Pancreas (tissue), 10 donors: ENCODE data around the gene ACSS1. TPM values are rescaled to one million over a fixed set of nuclear protein-coding genes. Genes with fewer than 3 reads are reported as not detected.
A peak's percentile ranks its signal among the peaks of the same experiment; 100 is the strongest.

ENCODE experiments used
- ATAC-seq, 4 donors: fragments of 200-7000 bp; cut with Tn5 transposase; one replicate each; pipeline versions ENCODE4 v1.8.0 to v1.9.1; 2020; ENCODE audit warnings: mild to moderate bottlenecking in 4 of 4, moderate library complexity in 4 of 4
- DNase-seq, 6 donors: peaks; one replicate each; pipeline ENCODE4 v3.0.0-alpha.2; 2020
- FAIRE-seq: peaks from 2 replicates; lab custom pipeline; 2012; peaks lifted over from hg19 to GRCh38; lab: Jason Lieb, UNC
- H3K27ac ChIP-seq, 4 donors: fragments of 200-600 bp; sonication (generic); 1 replicate in 3 of 4; 2 replicates in 1 of 4; pipeline versions ENCODE4 v1.5.0 to v1.8.0; 2020
- H3K27me3 ChIP-seq, 4 donors: fragments of 200-600 bp; one replicate each; pipeline ENCODE4 v1.8.0; 2021
- H3K36me3 ChIP-seq, 3 donors: fragments of 200-600 bp; sonication (generic) in 1 of 3; one replicate each; pipeline versions ENCODE4 v1.5.0 to v1.8.0; 2020 to 2021
- H3K4me1 ChIP-seq, 3 donors: fragments of 200-600 bp; one replicate each; pipeline ENCODE4 v1.8.0; 2021
- H3K4me3 ChIP-seq, 4 donors: fragments of 200-600 bp; sonication (generic) in 2 of 4; one replicate each; pipeline versions ENCODE4 v1.5.0 to v1.8.0; 2020 to 2021
- H3K9me3 ChIP-seq, 4 donors: fragments of 200-600 bp; one replicate each; pipeline ENCODE4 v1.8.0; 2021
- CTCF ChIP-seq, 4 donors: fragments of 200-600 bp; sonication (generic) in 3 of 4; IDR thresholded peaks; one replicate each; pipeline versions ENCODE4 v1.5.0 to v1.8.0; 2021; ENCODE audit warnings: antibody characterized with exemption in 4 of 4
- WGBS, 2 donors: extraction: QIAGEN DNeasy Blood & Tissue Kit; methylation state at CpG; one replicate each; pipeline ENCODE4 v1.1.7; 2013; 5-methylcytosine and 5-hydroxymethylcytosine counted together
- intact Hi-C, 3 donors: fragments of 100-400 bp; cut with DNase I; formaldehyde crosslinking; loops; one replicate each; pipeline versions ENCODE4 v1.11.1 to v1.14.2; 2022
- polyA plus RNA-seq, 2 donors: library from polyadenylated mRNA; stranded (reverse); fragments of 200-250 nt; gene quantifications; one replicate each; pipeline ENCODE4 v1.2.3, GENCODE V29; 2013
- total RNA-seq, 6 donors: library from RNA; stranded (reverse); fragmentation: NEBNext Ultra II Directional in 4 of 6; extraction: Animal tissue kit (Norgen Biotek cat#: 25700) in 4 of 6; gene quantifications; one replicate each; pipeline versions ENCODE4 v1.2.1 to v1.2.4, GENCODE V29; 2021 to 2023
- donor health status: healthy with polysubstance abuse.
- donor health status: DM: no; HTN: no; CAD: no; lungs with moderate emphysema.
- donor health status: DM: no; HTN: no; CAD: no.
- donor health status: control.
- donor health status: control.
- donor health status: Bipolar disorder and iron deficiency.
- donor health status: DM: yes; HTN: yes; CAD: no.
- donor health status: DM: no; HTN: no; CAD: no.
- donor health status: DM: no; HTN: no; CAD: no.
- donor health status: DM: yes; HTN: yes; CAD: no.

ACSS1 gene
- total and polyA plus RNA-seq, 8 donors: 30.4 to 47.2 (median 36.0) TPM

GRCh38 chr20:25041813-25042530, 16.0 kb downstream of the ACSS1 start:
- intact Hi-C loops: no loop called here

GRCh38 chr20:25040438-25040831, 17.5 kb downstream of the ACSS1 start:
- Histone ChIP-seq H3K36me3 (no peaks in the 10 kb centered on the region), H3K4me3 (no peak overlapping the region), H3K27ac (peak overlapping the region; percentile 54 to 82 (median 72)), H3K27me3 (no peaks in the 10 kb centered on the region), H3K9me3 (no peaks in the 10 kb centered on the region), H3K4me1 (peaks cover 58 to 86% (median 83%) of the 10 kb centered on the region in 3 donors)
- ATAC-seq (peak; percentile 24 to 52 (median 40)), FAIRE-seq (no peak), DNase-seq (peak in 4 of 6 donors; percentile 50 to 58 (median 57))
- 5 to 10% methylated on average over 6 of the region's 6 CpGs for WGBS, 2 donors
- TF ChIP-seq CTCF (IDR thresholded peaks at IDR 0.05): no peak
- intact Hi-C loops: no loop called here

More at GRCh38 chr20:25041813-25042530, 16.0 kb downstream of the ACSS1 start:
- ATAC-seq (no peak), FAIRE-seq (no peak), DNase-seq (peak in 2 of 6 donors; percentile 20 to 49)
- H3K27me3 ChIP-seq: no peaks in the 10 kb centered on the region
- H3K36me3 ChIP-seq: peaks cover 0 to 9% (median 0%) of the 10 kb centered on the region in 3 donors
- H3K9me3 ChIP-seq: no peaks in the 10 kb centered on the region
- peaks cover 70 to 83% (median 83%) of the 10 kb centered on the region in 3 donors for H3K4me1 ChIP-seq
- H3K27ac ChIP-seq: peak overlapping the region in 3 of 4 donors; percentile 35 to 82 (median 63)
- TF ChIP-seq CTCF (IDR thresholded peaks at IDR 0.05): no peak
- WGBS, 2 donors: 89 to 92% methylated on average over 21 of the region's 21 CpGs
- no peak overlapping the region for H3K4me3 ChIP-seq

GRCh38 chr20:25039697-25040437, 18.1 kb downstream of the ACSS1 start:
- 9% methylated on average over 9 of the region's 9 CpGs for WGBS, 2 donors
- peak; percentile 89 for FAIRE-seq

GRCh38 chr20:25038591-25039015, 19.3 kb downstream of the ACSS1 start:
- H3K4me3 ChIP-seq: no peak overlapping the region
- no peaks in the 10 kb centered on the region for H3K9me3 ChIP-seq
- ATAC-seq: no peak
- DNase-seq: peak in 2 of 6 donors; percentile 27 to 54
- peaks cover 57 to 80% (median 78%) of the 10 kb centered on the region in 3 donors for H3K4me1 ChIP-seq
- peak overlapping the region; percentile 54 to 82 (median 72) for H3K27ac ChIP-seq
- no peak for TF ChIP-seq CTCF (IDR thresholded peaks at IDR 0.05)
- H3K27me3 ChIP-seq: no peaks in the 10 kb centered on the region
- intact Hi-C loops: no loop called here
- WGBS, 2 donors: 79 to 81% methylated on average over 6 of the region's 6 CpGs
- FAIRE-seq: no peak
- H3K36me3 ChIP-seq: no peaks in the 10 kb centered on the region

More at GRCh38 chr20:25039697-25040437, 18.1 kb downstream of the ACSS1 start:
- Histone ChIP-seq H3K36me3 (no peaks in the 10 kb centered on the region), H3K9me3 (no peaks in the 10 kb centered on the region), H3K27ac (peak overlapping the region; percentile 54 to 82 (median 72)), H3K4me1 (peaks cover 54 to 81% (median 77%) of the 10 kb centered on the region in 3 donors), H3K27me3 (no peaks in the 10 kb centered on the region), H3K4me3 (peak overlapping the region in 1 of 4 donors; percentile 6)
- intact Hi-C loops: no loop called here
- DNase-seq: peak; percentile 79 to 95 (median 93)
- TF ChIP-seq CTCF (IDR thresholded peaks at IDR 0.05): no peak
- ATAC-seq: peak; percentile 87 to 92 (median 88)
